GM19193 (cell line): ENCODE results near the gene SMIM24.

Source experiments
- POLR2A ChIP-seq: IDR thresholded peaks from 4 replicates; pipeline ENCODE4 v1.6.1; 2011; ENCODE audit not compliant: insufficient read depth, insufficient read length; ENCODE audit errors: extremely low read depth

The SMIM24 gene

GRCh38 chr19:3443840-3444694 is 36.3 kb downstream of the SMIM24 start:
- TF ChIP-seq POLR2A = no peak

- no peak for TF ChIP-seq POLR2A
These were observed 37.7 kb downstream of the SMIM24 start for GRCh38 chr19:3442487-3443071.

DNA sequence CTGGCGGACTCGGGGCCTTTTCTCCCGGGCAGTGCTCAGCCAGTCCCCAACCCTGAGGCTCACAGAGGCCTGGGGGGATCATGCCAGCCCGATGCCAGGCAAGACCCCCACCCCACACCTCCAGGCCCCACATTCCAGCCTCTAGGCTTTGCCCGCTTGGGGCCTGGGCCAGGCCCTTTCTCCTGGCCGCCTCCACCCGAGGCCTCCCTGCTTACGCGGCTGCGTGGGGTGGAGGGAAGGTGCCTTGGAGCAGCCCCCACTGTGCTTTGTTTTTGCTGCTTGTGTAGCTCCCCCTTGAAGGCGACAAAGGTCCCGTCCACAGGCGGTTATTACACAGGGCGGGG is 38.4 kb downstream of the SMIM24 start:
- TF ChIP-seq POLR2A = no peak

GRCh38 chr19:3441089-3441985 is 39.0 kb downstream of the SMIM24 start:
- TF ChIP-seq POLR2A = no peak

DNA sequence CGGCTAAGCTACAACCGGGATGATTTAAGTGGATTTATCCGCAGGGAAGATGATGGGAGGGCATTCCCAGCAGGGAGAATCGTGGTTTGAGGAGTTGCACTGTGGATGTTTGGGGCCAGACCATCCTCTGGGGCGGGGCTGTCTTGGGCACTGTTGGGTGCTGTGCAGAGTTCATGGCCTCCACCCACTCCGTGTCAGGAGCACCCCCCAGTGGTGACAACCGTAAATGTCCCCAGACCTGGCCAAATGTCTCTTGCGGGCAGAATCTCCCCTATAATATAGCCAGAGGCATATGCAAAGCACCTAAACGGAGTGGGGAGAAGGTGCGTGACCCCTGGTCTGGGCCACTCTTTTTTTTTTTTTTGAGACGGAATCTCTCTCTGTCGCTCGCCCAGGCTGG is 40.2 kb downstream of the SMIM24 start:
- TF ChIP-seq POLR2A = no peak

GRCh38 chr19:3434630-3435553 is 45.4 kb downstream of the SMIM24 start:
- peak; percentile 82 for TF ChIP-seq POLR2A

DNA sequence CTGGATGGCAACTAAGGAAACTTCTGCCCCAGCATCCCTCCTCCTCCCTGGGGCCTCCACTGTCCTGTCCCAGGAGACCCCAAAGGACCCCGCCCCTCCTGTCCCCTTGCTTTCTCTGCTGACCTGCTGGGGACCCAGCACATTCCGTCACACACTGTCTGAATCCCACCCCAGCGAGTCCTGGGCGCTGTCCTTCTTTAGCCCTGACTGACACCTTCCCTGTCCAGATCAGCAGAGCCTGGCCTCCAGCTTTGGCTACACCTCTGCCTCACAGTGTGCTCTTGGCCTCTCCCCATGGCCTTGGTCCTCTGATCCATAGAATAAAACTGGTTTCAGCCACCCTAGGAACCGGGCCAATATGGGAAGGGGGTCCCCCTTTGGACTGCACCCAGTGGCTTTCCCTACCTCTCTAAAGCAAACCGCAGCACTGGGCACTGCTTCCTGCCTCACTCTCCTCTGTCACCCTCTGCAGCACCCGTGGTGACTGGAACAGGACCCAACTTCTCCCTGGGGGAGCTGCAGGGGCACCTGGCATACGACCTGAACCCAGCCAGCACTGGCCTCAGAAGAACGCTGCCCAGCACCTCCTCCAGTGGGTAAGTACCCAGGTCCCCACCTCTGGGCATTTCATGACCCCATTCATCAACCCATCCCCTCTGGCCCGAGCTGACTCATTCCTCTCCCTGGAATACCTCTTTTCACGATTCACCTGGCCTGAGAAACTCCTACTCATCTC is 46.4 kb downstream of the SMIM24 start:
- TF ChIP-seq POLR2A = no peak

DNA sequence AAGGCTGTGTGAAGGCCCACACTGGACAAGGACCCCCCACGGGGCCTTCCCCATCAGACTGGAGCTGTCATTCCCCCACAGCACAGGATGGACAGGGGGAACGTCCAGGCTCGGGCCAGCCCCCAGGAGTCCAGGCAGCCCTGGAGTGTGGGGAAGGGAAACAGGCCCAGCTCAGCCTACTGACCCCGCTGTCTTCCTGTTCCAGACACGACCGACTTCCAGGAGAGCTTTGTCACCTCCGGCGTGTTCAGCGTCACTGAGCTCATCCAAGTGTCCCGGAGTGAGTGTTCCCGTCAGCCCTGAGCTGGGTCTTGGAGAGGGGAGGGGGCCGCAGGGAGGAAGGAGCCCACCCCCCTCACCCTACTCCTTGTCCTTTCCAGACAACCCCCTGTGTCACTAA is 47.0 kb downstream of the SMIM24 start:
- TF ChIP-seq POLR2A = no peak

GRCh38 chr19:3431760-3432397 is 48.4 kb downstream of the SMIM24 start:
- no peak for TF ChIP-seq POLR2A

GRCh38 chr19:3426433-3426832 is 53.9 kb downstream of the SMIM24 start:
- no peak for TF ChIP-seq POLR2A
